ENCODE results near the gene HARS2.
"Not testable (repeated sequence)": the region's sequence is repeated elsewhere in the genome, so short reads cannot be mapped to it uniquely, and the experiment has no call there.

Gene HARS2

GRCh38 chr5:140700177-140701144, 9.2 kb downstream of the HARS2 start, which contains the start of gene ZMAT2:
ZMAT2 (plus strand) TSS chr5:140700447; CDS start chr5:140700461, 14 bp downstream.
- peak; percentile 99 for DNase-seq

- DNase-seq = no peak
Observed at GRCh38 chr5:140707812-140708211, 16.6 kb downstream of the HARS2 start.

GRCh38 chr5:140708787-140709186, 17.5 kb downstream of the HARS2 start:
- not testable (repeated sequence) for DNase-seq

- DNase-seq = peak; percentile 97 to 98
Observed at GRCh38 chr5:140710899-140711552, 19.8 kb downstream of the HARS2 start.

GRCh38 chr5:140711794-140712193, 20.5 kb downstream of the HARS2 start:
- DNase-seq = no peak

GRCh38 chr5:140713562-140714094, 22.4 kb downstream of the HARS2 start:
- DNase-seq = no peak

GRCh38 chr5:140716238-140716637, 25.0 kb downstream of the HARS2 start:
- DNase-seq = not testable (repeated sequence)

- DNase-seq = no peak
Observed at GRCh38 chr5:140718266-140718592, 27.0 kb downstream of the HARS2 start.

GRCh38 chr5:140720738-140721137, 29.5 kb downstream of the HARS2 start:
- not testable (repeated sequence) for DNase-seq

GRCh38 chr5:140721395-140721794, 30.1 kb downstream of the HARS2 start:
- DNase-seq = not testable (repeated sequence)

- DNase-seq = peak; percentile 46 to 81
Observed at GRCh38 chr5:140725799-140726471, 34.7 kb downstream of the HARS2 start.

GRCh38 chr5:140733098-140733497, 41.8 kb downstream of the HARS2 start:
- DNase-seq = no peak

GRCh38 chr5:140734354-140734753, 43.1 kb downstream of the HARS2 start:
- peak in 1 of 2 experiments; percentile 53 for DNase-seq

- no peak for DNase-seq
Observed at GRCh38 chr5:140737486-140737885, 46.2 kb downstream of the HARS2 start.

GRCh38 chr5:140741967-140742366, 50.7 kb downstream of the HARS2 start:
- no peak for DNase-seq
